CD14-positive monocyte (primary cell): ENCODE measurements around the gene PDE4D. TPM values are rescaled to one million over a fixed set of nuclear protein-coding genes. Genes with fewer than 3 reads are reported as not detected.

Experiments used
- DNase-seq, 3 donors: peaks; one replicate each; pipeline ENCODE4 v3.0.0-alpha.2; 2011 to 2022
- H2AFZ ChIP-seq: 2 replicates; pipeline ENCODE4 v1.6.0; 2012; ENCODE audit warnings: mild to moderate bottlenecking, low read depth, low read length, inconsistent platforms; ENCODE audit not compliant: insufficient read depth, poor library complexity, severe bottlenecking
- H3K27ac ChIP-seq, 2 donors: 1 replicate in 1 of 2; 2 replicates in 1 of 2; pipeline ENCODE4 v1.5.1; 2012 to 2013; ENCODE audit warnings: low read length in 2 of 2, control low read depth in 1 of 2, inconsistent platforms in 1 of 2, low read depth in 1 of 2, mild to moderate bottlenecking in 1 of 2
- H3K27me3 ChIP-seq, 2 donors: one replicate each; pipeline versions ENCODE4 v1.6.0 to v1.6.1; 2011 to 2013; ENCODE audit warnings: low read length in 2 of 2; ENCODE audit not compliant: control insufficient read depth in 2 of 2, insufficient read depth in 2 of 2
- H3K36me3 ChIP-seq, 2 donors: replicated peaks in 1 of 2; 1 replicate in 1 of 2; 2 replicates in 1 of 2; pipeline versions ENCODE4 v1.5.1 to v1.6.1; 2012 to 2013; ENCODE audit warnings: low read length in 2 of 2, control low read depth in 1 of 2, inconsistent platforms in 1 of 2, mild to moderate bottlenecking in 1 of 2; ENCODE audit not compliant: insufficient read depth in 2 of 2, control insufficient read depth in 1 of 2
- H3K4me1 ChIP-seq, 2 donors: 1 replicate in 1 of 2; 2 replicates in 1 of 2; pipeline versions ENCODE4 v1.5.1 to v1.6.1; 2012 to 2013; ENCODE audit warnings: low read length in 2 of 2, control low read depth in 1 of 2, inconsistent platforms in 1 of 2, mild to moderate bottlenecking in 1 of 2, moderate library complexity in 1 of 2; ENCODE audit not compliant: insufficient read depth in 2 of 2, control insufficient read depth in 1 of 2
- H3K4me2 ChIP-seq: replicated peaks from 2 replicates; pipeline ENCODE3; 2012; ENCODE audit warnings: low read length, moderate library complexity, mild to moderate bottlenecking; ENCODE audit not compliant: poor library complexity, severe bottlenecking; ENCODE audit errors: extremely low read depth
- H3K4me3 ChIP-seq, 3 experiments: fragments of 200-600 bp in 1 of 3; sonication (generic) in 1 of 3; replicated peaks in 1 of 3; 1 replicate in 2 of 3; 2 replicates in 1 of 3; pipeline ENCODE4 v1.5.1; 2011 to 2013; ENCODE audit warnings: low read length in 3 of 3, mild to moderate bottlenecking in 3 of 3, control low read depth in 2 of 3, low read depth in 2 of 3, inconsistent platforms in 1 of 3, moderate library complexity in 1 of 3
- H3K79me2 ChIP-seq: 2 replicates; pipeline ENCODE4 v1.6.0; 2012; ENCODE audit warnings: mild to moderate bottlenecking, control low read depth, inconsistent platforms, low read length, moderate library complexity; ENCODE audit not compliant: insufficient read depth
- H3K9ac ChIP-seq: 2 replicates; pipeline ENCODE4 v1.6.0; 2017; ENCODE audit warnings: low read length, mild to moderate bottlenecking; ENCODE audit not compliant: insufficient read depth, poor library complexity, severe bottlenecking
- H3K9me3 ChIP-seq, 2 donors: replicated peaks in 1 of 2; 1 replicate in 1 of 2; 2 replicates in 1 of 2; pipeline versions ENCODE4 v1.5.1 to v1.6.1; 2012 to 2013; ENCODE audit warnings: low read length in 2 of 2, control low read depth in 1 of 2; ENCODE audit not compliant: control insufficient read depth in 1 of 2, insufficient read depth in 1 of 2
- H4K20me1 ChIP-seq: 2 replicates; pipeline ENCODE4 v1.6.0; 2012; ENCODE audit warnings: mild to moderate bottlenecking, low read length, control low read depth, moderate library complexity; ENCODE audit not compliant: insufficient read depth
- H3K27ac Mint-ChIP-seq, 7 donors: one replicate each; pipeline ENCODE4 v1.8.0; 2020; ENCODE audit warnings: mild to moderate bottlenecking in 7 of 7, mixed read lengths in 7 of 7, moderate library complexity in 6 of 7, inconsistent platforms in 2 of 7
- H3K27me3 Mint-ChIP-seq, 3 donors: one replicate each; pipeline ENCODE4 v1.8.0; 2021 to 2022; ENCODE audit warnings: low read depth in 3 of 3, mild to moderate bottlenecking in 3 of 3, mixed read lengths in 3 of 3, moderate library complexity in 3 of 3, inconsistent platforms in 1 of 3
- H3K36me3 Mint-ChIP-seq, 2 donors: one replicate each; pipeline ENCODE4 v1.8.0; 2020; ENCODE audit warnings: mixed read lengths in 2 of 2, inconsistent platforms in 1 of 2, mild to moderate bottlenecking in 1 of 2
- H3K4me1 Mint-ChIP-seq: one replicate; pipeline ENCODE4 v1.8.0; 2020; ENCODE audit warnings: mild to moderate bottlenecking, mixed read lengths
- H3K4me3 Mint-ChIP-seq, 2 donors: one replicate each; pipeline ENCODE4 v1.8.0; 2020; ENCODE audit warnings: mild to moderate bottlenecking in 2 of 2, mixed read lengths in 2 of 2, moderate library complexity in 1 of 2
- H3K9me3 Mint-ChIP-seq, 7 donors: one replicate each; pipeline ENCODE4 v1.8.0; 2020 to 2022; ENCODE audit warnings: mixed read lengths in 7 of 7, mild to moderate bottlenecking in 6 of 7, moderate library complexity in 6 of 7, inconsistent platforms in 2 of 7
- CTCF ChIP-seq: fragments of 200-600 bp; IDR thresholded peaks from one replicate; pipeline ENCODE4 v1.8.0; 2022; ENCODE audit warnings: antibody characterized with exemption, mild to moderate bottlenecking
- WGBS: methylation state at CpG from one replicate; pipeline ENCODE4 v1.1.5; 2013; ENCODE audit warnings: missing lambda C conversion rate; ENCODE audit not compliant: insufficient coverage; 5-methylcytosine and 5-hydroxymethylcytosine counted together
- intact Hi-C, 2 donors: fragments of 100-400 bp; cut with micrococcal nuclease; formaldehyde crosslinking; loops; one replicate each; pipeline versions ENCODE4 v1.15.0 to v1.15.1; 2023
- polyA plus RNA-seq, 3 donors: library from polyadenylated mRNA; depleted of rRNA in 1 of 3; unstranded in 2 of 3; stranded (reverse) in 1 of 3; fragments of 300-500 nt in 2 of 3; fragments of >200 nt in 1 of 3; fragmentation: Illumina TruSeq in 2 of 3; gene quantifications; 1 replicate in 2 of 3; 2 replicates in 1 of 3; pipeline ENCODE4 v1.2.3, GENCODE V29; 2012 to 2021

The PDE4D gene
- polyA plus RNA-seq, 3 donors = 1.9 to 3.4 (median 2.8) TPM

- TF ChIP-seq CTCF = no peak
- Histone ChIP-seq H3K36me3 (no peaks in the 10 kb centered on the region), H4K20me1 (no peaks in the 10 kb centered on the region), H3K79me2 (no peaks in the 10 kb centered on the region), H3K27me3 (no peaks in the 10 kb centered on the region), H2AFZ (no peak overlapping the region), H3K27ac (no peak overlapping the region), H3K4me1 (no peaks in the 10 kb centered on the region), H3K9me3 (no peaks in the 10 kb centered on the region), H3K9ac (no peak overlapping the region), H3K4me3 (no peak overlapping the region), H3K4me2 (no peak overlapping the region)
- no peak for DNase-seq
- 40% methylated on average over 1 of the region's 1 CpG for whole genome bisulfite sequencing
- Mint-ChIP-seq H3K4me3 (no peak overlapping the region), H3K27me3 (peaks cover 0 to 2% (median 0%) of the 10 kb centered on the region in 3 donors), H3K36me3 (peaks cover 13 to 15% of the 10 kb centered on the region in 2 donors), H3K4me1 (no peaks in the 10 kb centered on the region), H3K9me3 (no peaks in the 10 kb centered on the region), H3K27ac (no peak overlapping the region)
- intact Hi-C loops = no loop called here
Observed at GRCh38 chr5:59829386-59829785, 64.1 kb downstream of the PDE4D start.

- DNase-seq = no peak
- Histone ChIP-seq H3K4me2 (no peak overlapping the region), H3K4me1 (no peaks in the 10 kb centered on the region), H3K79me2 (no peaks in the 10 kb centered on the region), H3K27me3 (no peaks in the 10 kb centered on the region), H3K27ac (no peak overlapping the region), H2AFZ (no peak overlapping the region), H3K4me3 (no peak overlapping the region), H3K9me3 (no peaks in the 10 kb centered on the region), H3K9ac (no peak overlapping the region), H3K36me3 (no peaks in the 10 kb centered on the region), H4K20me1 (no peaks in the 10 kb centered on the region)
- peaks cover 0 to 2% (median 0%) of the 10 kb centered on the region in 3 donors for H3K27me3 Mint-ChIP-seq
- H3K9me3 Mint-ChIP-seq = no peaks in the 10 kb centered on the region
- TF ChIP-seq CTCF = no peak
- WGBS = 100% methylated on average over 2 of the region's 3 CpGs
- H3K4me1 Mint-ChIP-seq = no peaks in the 10 kb centered on the region
- intact Hi-C loops = no loop called here
- H3K4me3 Mint-ChIP-seq = no peak overlapping the region
- H3K27ac Mint-ChIP-seq = no peak overlapping the region
- H3K36me3 Mint-ChIP-seq = peaks cover 13 to 18% of the 10 kb centered on the region in 2 donors
Observed at GRCh38 chr5:59828623-59829022, 64.9 kb downstream of the PDE4D start.
